GM18508 (cell line): Measurements from ENCODE around the gene UBAC2.
"Not testable (repeated sequence)": the region's sequence is repeated elsewhere in the genome, so short reads cannot be mapped to it uniquely, and the experiment has no call there.

Source experiments
- ATAC-seq: cut with Tn5 transposase; IDR thresholded peaks from one replicate; pipeline ENCODE4 v1.9.1; 2021; ENCODE audit warnings: moderate number of reproducible peaks; ENCODE audit not compliant: insufficient read depth, unreplicated experiment

UBAC2 gene

GRCh38 chr13:99211421-99212035, 10.9 kb downstream of the UBAC2 start:
- no peak for ATAC-seq

GRCh38 chr13:99214232-99214631, 13.6 kb downstream of the UBAC2 start:
- peak; percentile 67 for ATAC-seq

DNA sequence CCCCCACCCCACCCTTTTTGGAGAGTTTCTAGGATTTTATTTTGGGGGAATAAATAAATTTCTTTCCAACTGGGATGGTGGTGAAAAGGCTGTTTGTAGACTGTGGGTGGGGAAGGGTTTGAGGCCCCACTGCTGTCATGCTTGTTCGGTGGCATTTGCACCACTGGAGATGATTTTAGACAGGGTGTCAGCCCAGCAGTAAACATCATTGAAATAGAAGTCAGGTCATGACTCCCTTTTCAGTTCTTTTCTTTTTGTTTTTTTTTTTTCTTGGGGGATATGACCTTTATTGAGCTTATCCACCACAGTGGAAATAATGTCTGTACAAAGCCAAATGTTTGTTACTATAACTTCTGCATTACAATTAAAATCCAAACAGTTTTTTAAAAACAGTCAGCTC, 14.1 kb downstream of the UBAC2 start:
- ATAC-seq, result no peak

DNA sequence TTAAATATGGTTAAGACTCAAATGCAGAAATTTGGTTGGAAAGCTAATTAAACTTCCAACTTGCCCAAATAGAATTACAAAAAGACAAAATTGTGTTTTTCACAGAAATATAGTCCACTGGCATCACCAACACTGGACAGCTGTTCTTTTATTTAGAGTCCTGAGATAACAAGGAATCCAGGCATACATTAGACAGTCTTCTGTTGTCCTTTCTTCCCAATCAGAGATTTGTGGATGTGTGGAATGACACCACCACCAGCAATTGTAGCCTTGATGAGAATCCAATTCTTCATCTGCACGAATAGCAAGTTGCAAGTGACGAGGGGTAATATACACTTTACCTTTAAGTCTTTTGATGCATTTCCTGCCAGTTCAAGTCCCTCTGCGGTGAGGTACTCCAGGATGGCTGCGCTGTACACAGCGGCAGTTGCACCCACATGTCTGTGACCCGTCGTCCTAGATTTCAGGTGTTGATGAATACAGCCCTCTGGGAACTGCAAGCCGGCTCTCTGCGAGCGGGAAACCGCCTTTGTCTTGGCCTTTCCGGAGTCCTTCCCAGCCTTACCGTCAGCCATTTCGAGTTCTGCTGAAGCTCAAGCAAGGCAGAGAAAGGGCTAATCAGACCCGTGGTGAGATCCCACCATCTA, 14.7 kb downstream of the UBAC2 start:
- ATAC-seq, result no peak

DNA sequence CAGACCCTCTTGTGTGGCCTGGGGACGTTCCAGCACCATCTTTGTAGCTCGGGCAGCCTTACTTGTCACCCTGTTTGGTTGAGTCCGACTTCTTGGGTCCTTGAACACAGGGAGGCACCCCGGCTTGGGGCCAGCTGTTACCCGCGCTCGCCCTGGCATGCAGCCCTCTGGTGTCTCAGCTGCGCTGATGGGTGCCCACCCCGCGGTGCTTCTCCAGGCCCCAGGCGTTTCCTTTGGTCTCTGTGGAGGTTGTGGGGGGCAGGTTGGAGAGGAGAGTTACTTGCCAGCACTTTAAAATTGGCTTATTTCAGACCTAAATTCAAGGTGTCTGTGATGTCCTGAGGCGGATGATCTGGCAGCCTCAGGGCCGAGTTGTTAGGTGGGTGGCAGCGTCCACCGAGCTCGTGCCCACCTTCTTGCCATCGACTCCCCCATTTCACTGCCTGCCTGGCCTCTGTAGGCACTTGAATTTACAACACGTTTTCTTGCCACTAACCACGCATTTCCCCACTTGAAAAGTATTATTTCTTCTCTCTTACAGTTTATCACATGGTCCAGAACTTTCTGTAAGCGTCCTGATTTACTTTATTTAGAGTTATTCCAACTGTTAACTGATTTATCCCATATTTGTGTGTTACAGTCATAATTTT, 16.9 kb downstream of the UBAC2 start:
- no peak for ATAC-seq

DNA sequence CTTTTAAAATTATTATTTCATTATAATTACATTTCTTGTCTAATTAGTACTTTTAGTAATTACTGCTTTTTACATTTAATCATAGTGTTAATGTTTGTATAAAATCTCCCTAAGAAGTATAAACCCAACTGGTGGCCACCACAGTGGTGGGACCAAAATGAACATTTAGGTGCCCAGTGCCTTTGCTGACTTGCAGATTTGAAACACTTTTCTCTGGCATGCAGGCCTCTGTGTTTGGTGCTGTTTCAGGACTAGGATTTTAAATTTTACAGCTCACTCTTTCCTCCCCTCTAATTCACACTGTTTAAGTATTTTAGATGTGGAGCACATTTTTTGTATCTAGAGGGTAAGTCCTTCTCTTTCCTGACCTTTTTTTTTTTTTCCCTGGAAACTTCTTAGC, 17.5 kb downstream of the UBAC2 start:
- no peak for ATAC-seq

DNA sequence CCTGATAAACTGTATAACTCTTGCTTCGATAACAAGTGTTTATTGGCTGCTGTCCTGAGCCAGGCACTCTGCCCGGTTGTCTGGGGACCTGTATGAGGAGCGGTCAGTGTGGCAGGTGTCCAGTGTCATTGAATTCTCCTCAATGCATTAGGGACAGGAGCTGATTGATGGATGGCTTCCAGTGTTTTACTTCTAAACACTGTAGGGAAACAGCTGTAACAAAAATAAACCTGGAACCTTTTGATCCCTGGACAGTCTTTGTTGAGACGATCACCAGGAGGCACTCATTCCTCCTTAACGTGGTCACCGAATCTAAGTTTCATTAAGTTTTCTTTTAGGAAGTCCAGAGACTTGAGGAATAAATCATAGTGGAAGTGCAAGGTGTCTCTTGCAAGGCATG, 17.9 kb downstream of the UBAC2 start:
- no peak for ATAC-seq

DNA sequence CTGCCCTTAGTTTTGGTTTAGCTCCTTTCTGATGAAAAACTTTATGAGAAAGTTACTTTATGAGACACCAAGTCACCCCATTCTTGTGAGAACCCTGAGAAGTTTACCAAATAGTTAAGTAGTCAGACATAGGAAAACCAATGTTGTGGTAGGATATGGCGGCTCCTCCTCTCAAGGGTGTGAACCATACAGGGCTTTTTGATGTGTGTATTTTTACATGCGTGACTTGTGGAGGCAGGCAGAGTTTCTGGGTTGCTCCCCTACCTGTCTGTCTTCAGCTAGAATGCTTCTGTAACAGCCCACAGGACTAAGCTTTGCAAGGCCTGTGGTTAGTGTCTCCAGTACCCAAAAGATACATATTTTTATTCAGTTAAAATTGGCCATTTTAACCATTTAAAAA, 18.3 kb downstream of the UBAC2 start:
- ATAC-seq, result no peak

- no peak for ATAC-seq
Measured at GRCh38 chr13:99220199-99220935, 19.7 kb downstream of the UBAC2 start.

- ATAC-seq, result no peak
Measured at GRCh38 chr13:99221567-99222239, 21.0 kb downstream of the UBAC2 start.

DNA sequence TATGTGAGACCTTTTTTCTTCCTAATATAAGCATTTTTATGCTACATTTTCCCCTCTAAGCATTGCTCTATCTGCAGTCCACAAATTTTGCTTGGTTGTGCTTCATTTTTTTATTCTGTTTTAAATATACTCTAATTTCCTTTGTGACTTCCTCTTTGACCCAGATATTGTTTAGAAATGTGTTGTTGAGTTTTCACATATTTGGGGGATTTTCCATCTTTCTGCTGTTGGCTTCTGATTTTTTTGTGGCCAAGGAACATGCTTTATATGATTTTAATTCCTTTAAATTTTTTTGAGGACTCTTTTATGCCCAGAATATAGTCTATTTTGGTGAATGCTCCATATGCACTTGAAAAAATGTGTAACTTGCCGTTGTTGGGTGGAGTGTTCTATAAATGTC, 22.9 kb downstream of the UBAC2 start:
- no peak for ATAC-seq

DNA sequence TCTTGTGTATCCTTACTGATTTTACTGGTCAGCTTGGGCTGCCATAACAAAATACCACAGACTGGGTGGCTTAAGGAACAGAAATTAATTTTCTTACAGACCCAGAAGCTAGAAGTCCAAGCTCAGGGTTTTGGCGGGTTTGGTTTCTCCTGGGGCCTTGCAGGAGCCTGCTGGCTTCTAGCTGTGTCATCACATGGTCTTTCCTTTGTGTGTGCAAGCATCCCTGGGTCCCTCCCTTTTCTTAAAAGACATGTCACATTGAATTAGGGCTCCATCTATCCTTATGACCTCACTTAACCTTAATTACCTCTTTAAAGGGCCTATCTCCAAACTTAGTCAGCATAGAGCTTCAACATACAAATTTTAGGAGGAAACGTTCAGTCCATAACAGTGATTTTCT, 23.4 kb downstream of the UBAC2 start:
- no peak for ATAC-seq

- no peak for ATAC-seq
Measured at GRCh38 chr13:99225078-99225477, 24.4 kb downstream of the UBAC2 start.

DNA sequence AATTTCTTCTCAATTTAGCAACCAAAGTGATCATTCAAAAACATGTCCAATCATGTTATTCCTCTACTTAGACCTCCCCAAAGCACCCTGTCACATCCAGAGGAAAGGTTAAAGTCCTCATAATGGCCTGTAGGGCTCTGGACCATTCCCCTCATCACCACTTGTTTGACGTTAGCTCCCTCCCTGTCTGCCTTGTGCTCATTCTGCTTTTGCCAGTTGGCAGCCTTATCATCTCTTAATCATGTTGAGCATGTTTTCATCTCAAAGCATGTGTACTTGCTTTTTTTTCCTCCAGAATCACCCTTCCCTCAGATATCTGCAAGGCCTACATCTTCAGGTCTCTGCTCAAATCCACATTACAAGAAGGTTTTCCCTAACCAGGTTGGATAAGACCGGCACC, 25.9 kb downstream of the UBAC2 start:
- no peak for ATAC-seq

GRCh38 chr13:99227331-99227900, 26.8 kb downstream of the UBAC2 start:
- no peak for ATAC-seq

- ATAC-seq, result no peak
Measured at GRCh38 chr13:99227909-99228688, 27.4 kb downstream of the UBAC2 start.

DNA sequence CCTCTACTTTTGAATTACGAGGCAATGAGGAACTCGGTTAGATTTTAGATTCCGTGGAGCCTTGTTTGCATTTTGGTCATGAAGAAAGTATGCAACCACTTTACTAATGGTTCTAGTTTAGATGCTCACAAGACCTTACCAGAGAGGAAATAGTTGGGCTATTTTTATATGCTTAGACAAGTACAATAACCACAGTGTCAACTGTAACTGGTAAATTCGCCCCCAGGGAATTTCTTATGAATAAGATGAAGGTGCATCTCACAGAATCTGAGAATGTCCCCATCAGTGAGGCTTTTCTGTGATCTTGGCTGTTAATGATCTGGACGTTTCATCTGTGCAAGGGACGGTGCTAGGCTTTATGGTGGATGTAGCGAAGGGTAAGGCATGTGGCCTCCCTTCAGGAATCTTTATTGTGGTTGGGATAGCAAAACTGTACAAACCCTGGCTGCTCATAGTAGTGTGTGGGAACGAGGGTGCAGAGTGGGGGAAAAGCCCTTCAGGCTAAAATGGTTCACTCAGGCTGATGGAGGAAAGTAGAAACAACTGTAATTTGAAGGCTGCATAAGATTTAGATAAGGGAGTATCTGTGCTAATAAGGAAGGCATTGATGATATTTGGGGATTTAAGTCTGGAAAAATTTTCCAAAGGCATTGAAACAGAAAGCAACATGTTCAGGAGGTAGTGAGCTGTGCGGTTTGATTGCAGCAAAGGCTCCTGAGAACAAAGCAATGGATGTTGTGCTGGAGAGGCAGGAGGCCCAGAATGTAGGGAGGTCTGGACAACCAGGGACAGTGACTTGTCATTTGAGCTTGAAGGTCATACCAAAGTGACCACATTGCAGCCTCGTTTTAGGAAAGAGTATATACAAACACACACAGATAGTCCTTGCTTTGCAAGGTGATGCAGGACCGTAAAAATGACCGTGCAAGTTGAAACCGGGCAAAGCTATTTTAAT, 28.4 kb downstream of the UBAC2 start:
- ATAC-seq, result peak; percentile 86

GRCh38 chr13:99230588-99230987, 29.9 kb downstream of the UBAC2 start:
- ATAC-seq, result not testable (repeated sequence)
